Measurements from ENCODE around the gene SESTD1. TPM values are rescaled to one million over a fixed set of nuclear protein-coding genes. Genes with fewer than 3 reads are reported as not detected.

SESTD1 gene
- total and polyA plus RNA-seq, 2 of the 4 experiments (the other 2 are of a cell fraction), result 8.4 to 12.7 TPM

DNA sequence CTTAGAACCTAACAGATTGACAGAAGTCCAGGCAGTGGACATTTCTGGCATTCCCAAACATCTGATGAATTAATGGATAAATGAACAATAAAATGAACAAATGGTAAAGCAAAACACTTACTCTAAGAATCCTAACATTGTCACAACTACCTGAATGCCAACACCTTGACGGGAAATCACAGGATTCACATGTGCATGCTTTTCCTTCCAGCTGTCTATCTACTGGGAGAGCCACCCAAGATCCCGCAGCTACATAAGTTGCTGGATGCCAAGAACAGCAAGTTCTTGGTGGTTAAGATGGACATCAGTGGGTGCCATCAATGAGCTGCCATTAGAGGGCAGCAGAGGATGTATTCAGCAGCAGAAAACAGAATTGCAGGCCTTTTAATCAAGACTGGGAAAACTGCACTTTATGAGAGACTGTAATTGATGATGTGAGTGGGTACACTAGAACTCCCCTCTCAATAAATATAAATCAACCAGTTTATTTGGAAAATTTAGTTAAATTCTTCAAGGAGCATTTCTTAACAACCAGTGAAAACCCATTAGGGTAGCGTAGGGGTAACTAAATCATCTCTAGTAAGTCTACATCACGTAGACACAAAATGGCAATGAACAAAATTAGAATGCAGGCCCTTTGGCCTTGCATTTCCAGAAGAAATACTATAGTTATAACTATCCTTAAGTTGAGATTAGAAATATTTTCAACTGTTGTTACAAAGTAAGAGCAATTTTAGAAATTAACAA lies 45.6 kb downstream of the SESTD1 start:
- H3K14ac ChIP-seq (replicated peaks; ENCODE audit: low read depth, low read length), result no peak overlapping the region
- H3K4me3 ChIP-seq (ENCODE audit: insufficient read depth, low read depth, low read length), result no peak overlapping the region
- H3K9me1 ChIP-seq (ENCODE audit: insufficient read depth, low read length), result no peaks in the 10 kb centered on the region
- no peaks in the 10 kb centered on the region for H3K27me3 ChIP-seq (ENCODE audit: control insufficient read depth, insufficient read depth, low read length)
- no peak overlapping the region for H4K8ac ChIP-seq (ENCODE audit: low read depth in 2 of 2, low read length in 2 of 2)
- H4K5ac ChIP-seq (ENCODE audit: low read depth, low read length), result no peak overlapping the region
- peak; percentile 87 for DNase-seq
- no peak overlapping the region for H3K4ac ChIP-seq (ENCODE audit: low read depth, low read length)
- H3K9me3 ChIP-seq (ENCODE audit: control insufficient read depth, insufficient read depth, low read length), result no peaks in the 10 kb centered on the region
- no peak overlapping the region for H3K18ac ChIP-seq (ENCODE audit: low read depth, low read length)
- no peak overlapping the region for H3K9ac ChIP-seq (ENCODE audit: low read depth, low read length)
- no peak overlapping the region for H2AK9ac ChIP-seq (replicated peaks; ENCODE audit: low read depth, low read length, poor library complexity)
- no peaks in the 10 kb centered on the region for H3K36me3 ChIP-seq (ENCODE audit: control insufficient read depth, insufficient read depth, low read length)
- H3K23ac ChIP-seq (ENCODE audit: low read depth, low read length), result no peak overlapping the region
- H2AFZ ChIP-seq (replicated peaks; ENCODE audit: low read length, poor library complexity), result no peak overlapping the region
- no peak overlapping the region for H3K56ac ChIP-seq (ENCODE audit: extremely low read depth, insufficient read depth, low read length)
- no peak overlapping the region for H2BK120ac ChIP-seq (ENCODE audit: low read depth, low read length)
- no CpG with 5 or more reads among the region's 4 CpGs for WGBS, 2 experiments (ENCODE audit: extremely low coverage in 2 of 2, insufficient read length in 1 of 2)
- no peak overlapping the region for H3K27ac ChIP-seq (ENCODE audit: insufficient read depth, low read length)
- no TSS peak for BruUV-seq (replicated peaks)
- ChIA-PET POLR2A (ENCODE audit: unreplicated experiment) (no interaction called here), CTCF (interaction anchor here (0.7 to 1.1 kb wide), 5 partner anchors 8 to 210 kb away, joined by 3 to 4 read pairs (median 3); no protein-coding TSS in a partner anchor)
- peak; percentile 93 for ATAC-seq (ENCODE audit: low read depth)
- no peak overlapping the region for H2AK5ac ChIP-seq (ENCODE audit: low read depth, low read length)
- TF ChIP-seq, protein P1, sequence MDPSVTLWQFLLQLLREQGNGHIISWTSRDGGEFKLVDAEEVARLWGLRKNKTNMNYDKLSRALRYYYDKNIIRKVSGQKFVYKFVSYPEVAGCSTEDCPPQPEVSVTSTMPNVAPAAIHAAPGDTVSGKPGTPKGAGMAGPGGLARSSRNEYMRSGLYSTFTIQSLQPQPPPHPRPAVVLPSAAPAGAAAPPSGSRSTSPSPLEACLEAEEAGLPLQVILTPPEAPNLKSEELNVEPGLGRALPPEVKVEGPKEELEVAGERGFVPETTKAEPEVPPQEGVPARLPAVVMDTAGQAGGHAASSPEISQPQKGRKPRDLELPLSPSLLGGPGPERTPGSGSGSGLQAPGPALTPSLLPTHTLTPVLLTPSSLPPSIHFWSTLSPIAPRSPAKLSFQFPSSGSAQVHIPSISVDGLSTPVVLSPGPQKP (IDR thresholded peaks at IDR 0.05; ENCODE audit: borderline replicate concordance, low read depth, low read length), result no peak
- TF ChIP-seq MXI1 (IDR thresholded peaks at IDR 0.05; ENCODE audit: borderline replicate concordance, low read depth, low read length) (no peak), RCOR1 (IDR thresholded peaks at IDR 0.05; ENCODE audit: insufficient replicate concordance, low read length) (no peak), FOS (IDR thresholded peaks at IDR 0.05; ENCODE audit: low read depth, low read length) (no peak), RFX5 (IDR thresholded peaks at IDR 0.05; ENCODE audit: low read depth, low read length) (no peak), POLR2A (IDR thresholded peaks at IDR 0.05; ENCODE audit: low read depth, low read length) (no peak), CEBPB (IDR thresholded peaks at IDR 0.05; ENCODE audit: low read depth, low read length) (no peak), RAD21 (IDR thresholded peaks at IDR 0.05; ENCODE audit: low read length) (peak; percentile 87), SMC3 (IDR thresholded peaks at IDR 0.05; ENCODE audit: low read depth, low read length) (peak; percentile 76), MAFK (IDR thresholded peaks at IDR 0.05; ENCODE audit: low read depth, low read length) (no peak), BHLHE40 (IDR thresholded peaks at IDR 0.05; ENCODE audit: low read depth, low read length) (no peak)
- TF ChIP-seq, protein P2, sequence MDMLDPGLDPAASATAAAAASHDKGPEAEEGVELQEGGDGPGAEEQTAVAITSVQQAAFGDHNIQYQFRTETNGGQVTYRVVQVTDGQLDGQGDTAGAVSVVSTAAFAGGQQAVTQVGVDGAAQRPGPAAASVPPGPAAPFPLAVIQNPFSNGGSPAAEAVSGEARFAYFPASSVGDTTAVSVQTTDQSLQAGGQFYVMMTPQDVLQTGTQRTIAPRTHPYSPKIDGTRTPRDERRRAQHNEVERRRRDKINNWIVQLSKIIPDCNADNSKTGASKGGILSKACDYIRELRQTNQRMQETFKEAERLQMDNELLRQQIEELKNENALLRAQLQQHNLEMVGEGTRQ (IDR thresholded peaks at IDR 0.05; ENCODE audit: low read depth, low read length), result no peak
- TF ChIP-seq, protein P3, sequence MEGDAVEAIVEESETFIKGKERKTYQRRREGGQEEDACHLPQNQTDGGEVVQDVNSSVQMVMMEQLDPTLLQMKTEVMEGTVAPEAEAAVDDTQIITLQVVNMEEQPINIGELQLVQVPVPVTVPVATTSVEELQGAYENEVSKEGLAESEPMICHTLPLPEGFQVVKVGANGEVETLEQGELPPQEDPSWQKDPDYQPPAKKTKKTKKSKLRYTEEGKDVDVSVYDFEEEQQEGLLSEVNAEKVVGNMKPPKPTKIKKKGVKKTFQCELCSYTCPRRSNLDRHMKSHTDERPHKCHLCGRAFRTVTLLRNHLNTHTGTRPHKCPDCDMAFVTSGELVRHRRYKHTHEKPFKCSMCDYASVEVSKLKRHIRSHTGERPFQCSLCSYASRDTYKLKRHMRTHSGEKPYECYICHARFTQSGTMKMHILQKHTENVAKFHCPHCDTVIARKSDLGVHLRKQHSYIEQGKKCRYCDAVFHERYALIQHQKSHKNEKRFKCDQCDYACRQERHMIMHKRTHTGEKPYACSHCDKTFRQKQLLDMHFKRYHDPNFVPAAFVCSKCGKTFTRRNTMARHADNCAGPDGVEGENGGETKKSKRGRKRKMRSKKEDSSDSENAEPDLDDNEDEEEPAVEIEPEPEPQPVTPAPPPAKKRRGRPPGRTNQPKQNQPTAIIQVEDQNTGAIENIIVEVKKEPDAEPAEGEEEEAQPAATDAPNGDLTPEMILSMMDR (conservative IDR thresholded peaks at IDR 0.05; ENCODE audit: low read depth, low read length), result peak; percentile 88
- in situ Hi-C loops (cut with MboI; ENCODE audit: low sequenced_read_pairs) (loop anchor here (10.0 kb wide), 1 partner anchor 536 kb away; no protein-coding TSS in a partner anchor), intact Hi-C loops (cut with micrococcal nuclease) (loop anchor here (1.0 kb wide), 4 partner anchors 121 to 532 kb away; no protein-coding TSS in a partner anchor), dilution Hi-C loops (cut with HindIII; ENCODE audit: low sequenced_read_pairs, unreplicated experiment) (no loop called here)
- peaks cover 3% of the 10 kb centered on the region; the same call in 1 of the 2 replicates for H4K20me1 ChIP-seq (ENCODE audit: insufficient read depth, low read length)
- H2BK5ac ChIP-seq (ENCODE audit: low read depth, low read length, poor library complexity, severe bottlenecking), result no peak overlapping the region
- H4K91ac ChIP-seq (ENCODE audit: insufficient read depth, low read depth, low read length), result no peak overlapping the region
- H3K4me1 ChIP-seq (ENCODE audit: control insufficient read depth, insufficient read depth, low read length), result no peaks in the 10 kb centered on the region
- no peak overlapping the region for H2BK20ac ChIP-seq (ENCODE audit: low read depth, low read length)
- peaks cover 4 to 14% of the 10 kb centered on the region in 2 experiments; a peak in 3 of 4 replicates for H3K79me1 ChIP-seq (ENCODE audit: low read depth in 1 of 2, low read length in 2 of 2)
- no peak overlapping the region for H2BK15ac ChIP-seq (ENCODE audit: low read depth, low read length)
- H3K4me2 ChIP-seq (ENCODE audit: low read depth, low read length), result no peak overlapping the region
